H1 (cell line): ENCODE data around the gene PMM2. TPM values are rescaled to one million over a fixed set of nuclear protein-coding genes. Genes with fewer than 3 reads are reported as not detected.

Source experiments
- CTBP2 ChIP-seq: IDR thresholded peaks from 2 replicates; pipeline ENCODE4 v1.7.0; 2011; ENCODE audit warnings: borderline replicate concordance, mild to moderate bottlenecking, moderate library complexity, mixed read lengths, low read length; ENCODE audit not compliant: insufficient read depth, insufficient read length
- EGR1 ChIP-seq: IDR thresholded peaks from 2 replicates; pipeline ENCODE4 v1.6.1; 2011; ENCODE audit warnings: low read depth, low read length, borderline replicate concordance
- HDAC2 ChIP-seq, 2 experiments: fragments of 300-600 bp in 1 of 2; sonication (generic) in 1 of 2; IDR thresholded peaks; 2 replicates each; pipeline ENCODE4 v1.6.1; 2011 to 2012; ENCODE audit warnings: low read depth in 2 of 2, low read length in 2 of 2, mild to moderate bottlenecking in 2 of 2, moderate library complexity in 2 of 2, borderline replicate concordance in 1 of 2, inconsistent platforms in 1 of 2
- RAD21 ChIP-seq, 2 experiments: IDR thresholded peaks in 1 of 2; conservative IDR thresholded peaks in 1 of 2; 2 replicates each; pipeline ENCODE4 v1.6.1; 2011; ENCODE audit warnings: low read depth in 2 of 2, low read length in 2 of 2, improper control_type of control experiment in 1 of 2, inconsistent platforms in 1 of 2, mild to moderate bottlenecking in 1 of 2, moderate library complexity in 1 of 2
- RNF2 ChIP-seq: fragments of 200-900, 300-1000 bp; sonication (generic); IDR thresholded peaks from 2 replicates; pipeline ENCODE4 v1.7.1; 2016; ENCODE audit warnings: borderline replicate concordance, low read depth, mild to moderate bottlenecking, antibody characterized with exemption, low read length; ENCODE audit not compliant: poor library complexity, severe bottlenecking; ENCODE audit errors: missing control alignments
- RXRA ChIP-seq: IDR thresholded peaks from 2 replicates; pipeline ENCODE4 v1.6.1; 2011; ENCODE audit warnings: low read depth, mild to moderate bottlenecking, low read length, moderate library complexity; ENCODE audit not compliant: insufficient read depth
- SAP30 ChIP-seq: fragments of 300-600 bp; sonication (generic); IDR thresholded peaks from 2 replicates; pipeline ENCODE4 v1.7.1; 2012; ENCODE audit warnings: low read length, moderate library complexity, mild to moderate bottlenecking, inconsistent platforms; ENCODE audit not compliant: insufficient read depth, insufficient replicate concordance
- SIRT6 ChIP-seq: IDR thresholded peaks from one replicate; pipeline ENCODE4 v1.7.1; 2012; ENCODE audit warnings: low read length, inconsistent platforms
- polyA plus RNA-seq, 7 experiments: library from polyadenylated mRNA; depleted of rRNA in 3 of 7; stranded (reverse) in 5 of 7; unstranded in 2 of 7; fragments of >200 nt in 5 of 7; fragments of 200-250 nt in 2 of 7; gene quantifications; 1 replicate in 5 of 7; 2 replicates in 1 of 7; 4 replicates in 1 of 7; pipeline versions ENCODE4 v1.2.1 to v1.2.3, GENCODE V29; 2011 to 2013; ENCODE audit warnings: missing spikeins in 2 of 7, mixed read lengths in 2 of 7
- total RNA-seq: library from RNA; stranded (reverse); fragmentation: NEBNext Ultra II Directional; extraction: Animal tissue kit (Norgen Biotek cat#: 25700); gene quantifications from 2 replicates; pipeline ENCODE4 v1.2.1, GENCODE V29; 2021

PMM2 gene
- total and polyA plus RNA-seq, 2 of the 8 experiments (the other 6 are each of a cell fraction or from before 2014, with no cell fraction given) = 26.2 to 49.4 TPM

- TF ChIP-seq RAD21 (IDR thresholded peaks at IDR 0.05 in 1 of 2, conservative IDR thresholded peaks at IDR 0.05 in 1 of 2; ENCODE audit: low read depth in 2 of 2, low read length in 2 of 2) (no peak), RNF2 (no peak), HDAC2 (IDR thresholded peaks at IDR 0.05; ENCODE audit: borderline replicate concordance in 1 of 2, low read depth in 2 of 2, low read length in 2 of 2) (no peak), SIRT6 (no peak), EGR1 (no peak), RXRA (no peak), CTBP2 (no peak), SAP30 (no peak)
These were observed 9.6 kb downstream of the PMM2 start (continued) for GRCh38 chr16:8807189-8807588.
